K562 (cell line): ENCODE results near the gene DOK1. TPM values are rescaled to one million over a fixed set of nuclear protein-coding genes. Genes with fewer than 3 reads are reported as not detected.

ENCODE experiments used
- HNRNPUL1 ChIP-seq: fragments of 200-400 bp; formaldehyde crosslinking; IDR thresholded peaks from 2 replicates; pipeline ENCODE4 v1.6.1; 2017; ENCODE audit warnings: low read length
- KAT7 ChIP-seq: sonication (generic); formaldehyde crosslinking; IDR thresholded peaks from 2 replicates; pipeline ENCODE4 v1.8.0; 2022; ENCODE audit warnings: missing genetic modification reagents, mild to moderate bottlenecking, borderline replicate concordance
- KDM4B ChIP-seq, 2 experiments: fragments of 450-650 bp in 1 of 2; sonication (generic) in 1 of 2; IDR thresholded peaks; 2 replicates each; pipeline ENCODE4 v1.6.1; 2016 to 2017; ENCODE audit warnings: borderline replicate concordance in 2 of 2, antibody characterized with exemption in 1 of 2, low read depth in 1 of 2, mild to moderate bottlenecking in 1 of 2
- KDM5B ChIP-seq: fragments of 200-600 bp; sonication (generic); IDR thresholded peaks from 2 replicates; pipeline ENCODE4 v1.6.1; 2012; ENCODE audit warnings: low read depth, mild to moderate bottlenecking, moderate library complexity, low read length, control low read depth, inconsistent platforms; ENCODE audit not compliant: insufficient replicate concordance
- LEF1 ChIP-seq: fragments of 450-650 bp; IDR thresholded peaks from 2 replicates; pipeline ENCODE4 v1.6.1; 2016; ENCODE audit warnings: mild to moderate bottlenecking
- TEAD1 ChIP-seq, 2 experiments: fragments of 450-650 bp in 1 of 2; sonication (generic) in 1 of 2; formaldehyde crosslinking; IDR thresholded peaks; 2 replicates each; pipeline versions ENCODE4 v1.4.0 to v1.8.0; 2020 to 2022; ENCODE audit warnings: mild to moderate bottlenecking in 2 of 2, missing genetic modification reagents in 1 of 2
- ZBTB34 ChIP-seq: fragments of 250-450 bp; sonication (Bioruptor Pico); IDR thresholded peaks from 2 replicates; pipeline ENCODE4 v1.8.0; 2021; ENCODE audit warnings: mild to moderate bottlenecking, moderate library complexity
- polyA plus RNA-seq, 8 experiments: library from polyadenylated mRNA; depleted of rRNA in 4 of 8; stranded (reverse) in 5 of 8; unstranded in 3 of 8; fragments of >200 nt; fragmentation: Nextera tagmentation in 2 of 8; fragmentation: Illumina TruSeq in 1 of 8; extraction: Ambion mirVana in 2 of 8; extraction: Trizol in 1 of 8; gene quantifications; 2 replicates each; pipeline versions ENCODE4 v1.2.1 to v1.2.3, GENCODE V29; 2011 to 2014; ENCODE audit warnings: inconsistent platforms in 1 of 8, missing spikeins in 1 of 8
- total RNA-seq, 7 experiments: library from RNA; depleted of rRNA in 6 of 7; stranded (reverse); fragments of >200 nt in 6 of 7; fragmentation: Illumina TruSeq in 2 of 7; extraction: Trizol in 2 of 7; gene quantifications; 2 replicates each; pipeline versions ENCODE4 v1.2.1 to v1.2.3, GENCODE V29; 2011 to 2021; ENCODE audit warnings: low replicate concordance in 1 of 7
- TF ChIP-seq, protein P1 (sequence below): sonication (generic); formaldehyde crosslinking; IDR thresholded peaks from 2 replicates; pipeline ENCODE4 v1.8.0; 2022; ENCODE audit warnings: mild to moderate bottlenecking, low read depth, missing genetic modification reagents
- TF ChIP-seq, protein P2 (sequence below): sonication (generic); formaldehyde crosslinking; IDR thresholded peaks from 2 replicates; pipeline ENCODE4 v1.8.0; 2022; ENCODE audit warnings: missing genetic modification reagents, mild to moderate bottlenecking, moderate library complexity, borderline replicate concordance

The DOK1 gene
- total and polyA plus RNA-seq, 9 of the 15 experiments (the other 6 are each of a cell fraction or from before 2014, with no cell fraction given): 0.59 to 36.4 (median 16.1) TPM

- TF ChIP-seq, protein P1, sequence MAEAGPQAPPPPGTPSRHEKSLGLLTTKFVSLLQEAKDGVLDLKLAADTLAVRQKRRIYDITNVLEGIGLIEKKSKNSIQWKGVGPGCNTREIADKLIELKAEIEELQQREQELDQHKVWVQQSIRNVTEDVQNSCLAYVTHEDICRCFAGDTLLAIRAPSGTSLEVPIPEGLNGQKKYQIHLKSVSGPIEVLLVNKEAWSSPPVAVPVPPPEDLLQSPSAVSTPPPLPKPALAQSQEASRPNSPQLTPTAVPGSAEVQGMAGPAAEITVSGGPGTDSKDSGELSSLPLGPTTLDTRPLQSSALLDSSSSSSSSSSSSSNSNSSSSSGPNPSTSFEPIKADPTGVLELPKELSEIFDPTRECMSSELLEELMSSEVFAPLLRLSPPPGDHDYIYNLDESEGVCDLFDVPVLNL: no peak
- TF ChIP-seq LEF1 (peak; percentile 53; the same call in 1 of the 2 replicates), ZBTB34 (CRISPR knock-in tag) (no peak), KDM4B (IDR thresholded peaks at IDR 0.05; ENCODE audit: borderline replicate concordance in 2 of 2, low read depth in 1 of 2) (0 out of 4 replicates have a peak, but pooled peaks of 1 of the 2 experiments have one; percentile 9), HNRNPUL1 (no peak), TEAD1 (CRISPR knock-in tag; IDR thresholded peaks at IDR 0.05) (no peak), KAT7 (CRISPR knock-in tag) (peak; percentile 73; the same call in 1 of the 2 replicates), KDM5B (no peak)
- TF ChIP-seq, protein P2, sequence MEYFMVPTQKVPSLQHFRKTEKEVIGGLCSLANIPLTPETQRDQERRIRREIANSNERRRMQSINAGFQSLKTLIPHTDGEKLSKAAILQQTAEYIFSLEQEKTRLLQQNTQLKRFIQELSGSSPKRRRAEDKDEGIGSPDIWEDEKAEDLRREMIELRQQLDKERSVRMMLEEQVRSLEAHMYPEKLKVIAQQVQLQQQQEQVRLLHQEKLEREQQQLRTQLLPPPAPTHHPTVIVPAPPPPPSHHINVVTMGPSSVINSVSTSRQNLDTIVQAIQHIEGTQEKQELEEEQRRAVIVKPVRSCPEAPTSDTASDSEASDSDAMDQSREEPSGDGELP: peak; percentile 7; the same call in 1 of the 2 replicates
Measured at GRCh38 chr2:74548285-74548899, 6.1 kb upstream of the DOK1 start (continued).
